HUES6 (cell line): ENCODE results near the gene CTIF.

Source experiments
- H3K27ac ChIP-seq: 2 replicates; pipeline ENCODE4 v1.7.0; 2013; ENCODE audit warnings: low read depth, mild to moderate bottlenecking, low read length, inconsistent platforms
- H3K27me3 ChIP-seq: 2 replicates; pipeline ENCODE4 v1.6.1; 2013; ENCODE audit warnings: low read length; ENCODE audit not compliant: control insufficient read depth, insufficient read depth
- H3K36me3 ChIP-seq: 2 replicates; pipeline ENCODE4 v1.6.1; 2013; ENCODE audit warnings: low read length; ENCODE audit not compliant: control insufficient read depth, insufficient read depth
- H3K4me1 ChIP-seq: 2 replicates; pipeline ENCODE4 v1.6.1; 2013; ENCODE audit warnings: low read length; ENCODE audit not compliant: control insufficient read depth, insufficient read depth
- H3K4me3 ChIP-seq: 2 replicates; pipeline ENCODE4 v1.5.1; 2013; ENCODE audit warnings: low read depth, low read length
- H3K9ac ChIP-seq: one replicate; pipeline ENCODE4 v1.6.1; 2013; ENCODE audit warnings: mild to moderate bottlenecking, low read length
- H3K9me3 ChIP-seq: 2 replicates; pipeline ENCODE4 v1.6.1; 2013; ENCODE audit warnings: low read depth, low read length; ENCODE audit not compliant: control insufficient read depth, insufficient read depth

CTIF gene

GRCh38 chr18:48623468-48624235 lies 84.8 kb downstream of the CTIF start:
- Histone ChIP-seq H3K4me3 (no peak overlapping the region), H3K4me1 (no peaks in the 10 kb centered on the region), H3K27me3 (no peaks in the 10 kb centered on the region), H3K9me3 (no peaks in the 10 kb centered on the region), H3K27ac (no peak overlapping the region), H3K36me3 (no peaks in the 10 kb centered on the region; the same call in 1 of the 2 replicates), H3K9ac (no peak overlapping the region)

GRCh38 chr18:48624856-48625255 lies 86.0 kb downstream of the CTIF start:
- Histone ChIP-seq H3K4me3 (no peak overlapping the region), H3K36me3 (no peaks in the 10 kb centered on the region; the same call in 1 of the 2 replicates), H3K27me3 (no peaks in the 10 kb centered on the region), H3K4me1 (no peaks in the 10 kb centered on the region), H3K27ac (no peak overlapping the region), H3K9ac (no peak overlapping the region), H3K9me3 (no peaks in the 10 kb centered on the region)

- Histone ChIP-seq H3K36me3 (no peaks in the 10 kb centered on the region), H3K9ac (no peak overlapping the region), H3K4me1 (no peaks in the 10 kb centered on the region), H3K9me3 (no peaks in the 10 kb centered on the region), H3K4me3 (no peak overlapping the region), H3K27ac (no peak overlapping the region), H3K27me3 (no peaks in the 10 kb centered on the region)
Measured at GRCh38 chr18:48627216-48627615, 88.4 kb downstream of the CTIF start.

GRCh38 chr18:48629730-48630324 lies 91.0 kb downstream of the CTIF start:
- no peaks in the 10 kb centered on the region for H3K9me3 ChIP-seq
- no peaks in the 10 kb centered on the region for H3K4me1 ChIP-seq
- no peak overlapping the region for H3K27ac ChIP-seq
- no peak overlapping the region for H3K9ac ChIP-seq
- no peaks in the 10 kb centered on the region for H3K27me3 ChIP-seq
- no peak overlapping the region for H3K4me3 ChIP-seq
- H3K36me3 ChIP-seq: no peaks in the 10 kb centered on the region

GRCh38 chr18:48631851-48632250 lies 93.0 kb downstream of the CTIF start:
- Histone ChIP-seq H3K36me3 (no peaks in the 10 kb centered on the region), H3K9ac (no peak overlapping the region), H3K27me3 (no peaks in the 10 kb centered on the region), H3K4me3 (no peak overlapping the region), H3K4me1 (peaks cover 6% of the 10 kb centered on the region), H3K9me3 (no peaks in the 10 kb centered on the region), H3K27ac (no peak overlapping the region)

GRCh38 chr18:48632676-48633257 lies 93.9 kb downstream of the CTIF start:
- no peaks in the 10 kb centered on the region for H3K9me3 ChIP-seq
- H3K4me1 ChIP-seq: peaks cover 6% of the 10 kb centered on the region

GRCh38 chr18:48634491-48634890 lies 95.7 kb downstream of the CTIF start:
- H3K36me3 ChIP-seq: no peaks in the 10 kb centered on the region
- H3K9ac ChIP-seq: no peak overlapping the region
- H3K27ac ChIP-seq: no peak overlapping the region
- H3K9me3 ChIP-seq: no peaks in the 10 kb centered on the region
- H3K4me3 ChIP-seq: no peak overlapping the region
- no peaks in the 10 kb centered on the region for H3K27me3 ChIP-seq
- peaks cover 6% of the 10 kb centered on the region for H3K4me1 ChIP-seq

More at GRCh38 chr18:48632676-48633257, 93.9 kb downstream of the CTIF start:
- Histone ChIP-seq H3K27ac (no peak overlapping the region), H3K4me3 (no peak overlapping the region), H3K27me3 (no peaks in the 10 kb centered on the region), H3K9ac (no peak overlapping the region), H3K36me3 (no peaks in the 10 kb centered on the region)

- Histone ChIP-seq H3K4me1 (peaks cover 6% of the 10 kb centered on the region), H3K36me3 (no peaks in the 10 kb centered on the region), H3K27ac (no peak overlapping the region), H3K9ac (no peak overlapping the region), H3K9me3 (no peaks in the 10 kb centered on the region), H3K4me3 (no peak overlapping the region), H3K27me3 (no peaks in the 10 kb centered on the region)
Measured at GRCh38 chr18:48634975-48635374, 96.1 kb downstream of the CTIF start.

- Histone ChIP-seq H3K27ac (no peak overlapping the region), H3K9ac (no peak overlapping the region), H3K9me3 (no peaks in the 10 kb centered on the region), H3K4me1 (peaks cover 6% of the 10 kb centered on the region), H3K36me3 (no peaks in the 10 kb centered on the region), H3K27me3 (no peaks in the 10 kb centered on the region), H3K4me3 (no peak overlapping the region)
Measured at GRCh38 chr18:48635806-48636205, 97.0 kb downstream of the CTIF start.

- no peaks in the 10 kb centered on the region for H3K9me3 ChIP-seq
- no peak overlapping the region for H3K27ac ChIP-seq
- no peaks in the 10 kb centered on the region for H3K27me3 ChIP-seq
- peaks cover 6% of the 10 kb centered on the region for H3K4me1 ChIP-seq
- no peaks in the 10 kb centered on the region for H3K36me3 ChIP-seq
- H3K4me3 ChIP-seq: no peak overlapping the region
- no peak overlapping the region for H3K9ac ChIP-seq
Measured at GRCh38 chr18:48636436-48636835, 97.6 kb downstream of the CTIF start.
